HepG2 (cell line): ENCODE data around the gene ALOX12. TPM values are rescaled to one million over a fixed set of nuclear protein-coding genes. Genes with fewer than 3 reads are reported as not detected.

ENCODE experiments used
- ATAC-seq: fragments of 200-7000 bp; cut with Tn5 transposase; 3 replicates; pipeline ENCODE4 v1.9.1; 2020; ENCODE audit warnings: mild to moderate bottlenecking, moderate library complexity
- BruUV-seq: library from RNA; stranded (reverse); fragments of 400-500 nt; replicated peaks from 2 replicates; lab custom pipeline; 2021; lab: Mats Ljungman, UMichigan
- CTCF ChIA-PET: fragments of 300-600 bp; formaldehyde crosslinking; extraction: SDS; loops from one replicate; lab custom pipeline; 2021; ENCODE audit warnings: low total read pairs, inconsistent platforms, low intra/inter-chr PET ratio; lab: Yijun Ruan, JAX
- POLR2A ChIA-PET: fragments of 350-600 bp; sonication (Branson Sonifier 250); formaldehyde crosslinking; loops from one replicate; lab custom pipeline; 2020; ENCODE audit warnings: antibody characterized with exemption, inconsistent platforms; lab: Yijun Ruan, JAX
- DNase-seq: peaks from one replicate; pipeline ENCODE4 v3.0.0-alpha.2; 2015; ENCODE audit warnings: low spot score
- FAIRE-seq: peaks from 3 replicates; lab custom pipeline; 2011; peaks lifted over from hg19 to GRCh38; lab: Jason Lieb, UNC
- H2AFZ ChIP-seq: one replicate; pipeline ENCODE4 v1.6.1; 2011; ENCODE audit warnings: low read length, inconsistent platforms
- H3K27ac ChIP-seq: fragments of 300-600 bp; 3 replicates; pipeline ENCODE4 v1.8.0; 2011; ENCODE audit warnings: mixed run types, mild to moderate bottlenecking, mixed read lengths, low read length, inconsistent platforms; ENCODE audit not compliant: insufficient read depth; ENCODE audit errors: extremely low read length
- H3K27me3 ChIP-seq, 2 experiments: fragments of 200-600 bp in 1 of 2; 2 replicates in 1 of 2; 3 replicates in 1 of 2; pipeline versions ENCODE4 v1.6.0 to v1.8.0; 2011; ENCODE audit warnings: low read length in 2 of 2, mild to moderate bottlenecking in 2 of 2, moderate library complexity in 2 of 2, inconsistent platforms in 1 of 2; ENCODE audit not compliant: insufficient read depth in 2 of 2, control insufficient read depth in 1 of 2
- H3K36me3 ChIP-seq, 2 experiments: fragments of 200-600 bp in 1 of 2; replicated peaks in 1 of 2; 2 replicates in 1 of 2; 3 replicates in 1 of 2; pipeline versions ENCODE4 v1.5.1 to v1.8.0; 2011; ENCODE audit warnings: low read length in 2 of 2, inconsistent platforms in 1 of 2; ENCODE audit not compliant: insufficient read depth in 2 of 2, control insufficient read depth in 1 of 2
- H3K4me1 ChIP-seq: 2 replicates; pipeline ENCODE4 v1.5.1; 2012; ENCODE audit warnings: low read length, inconsistent platforms; ENCODE audit not compliant: insufficient read depth
- H3K4me2 ChIP-seq: 2 replicates; pipeline ENCODE4 v1.6.0; 2011; ENCODE audit warnings: low read depth, low read length, inconsistent platforms
- H3K4me3 ChIP-seq, 3 experiments: fragments of 200-600 bp in 1 of 3; sonication (generic), shearing (Covaris generic) in 1 of 3; replicated peaks in 1 of 3; 2 replicates each; pipeline ENCODE4 v1.5.1; 2011 to 2016; ENCODE audit warnings: low read length in 3 of 3, inconsistent platforms in 2 of 3, low read depth in 2 of 3, mild to moderate bottlenecking in 2 of 3, control low read depth in 1 of 3, mixed read lengths in 1 of 3; ENCODE audit not compliant: insufficient read depth in 1 of 3
- H3K79me2 ChIP-seq: one replicate; pipeline ENCODE4 v1.6.1; 2011; ENCODE audit warnings: low read length, inconsistent platforms; ENCODE audit not compliant: insufficient read depth
- H3K9ac ChIP-seq: 2 replicates; pipeline ENCODE4 v1.6.0; 2011; ENCODE audit warnings: mild to moderate bottlenecking, low read depth, low read length, inconsistent platforms; ENCODE audit not compliant: insufficient read depth
- H3K9me3 ChIP-seq: 2 replicates; pipeline ENCODE4 v1.5.1; 2012; ENCODE audit warnings: mild to moderate bottlenecking, low read length
- H4K20me1 ChIP-seq: 2 replicates; pipeline ENCODE4 v1.6.0; 2011; ENCODE audit warnings: inconsistent platforms, mild to moderate bottlenecking, low read length, moderate library complexity; ENCODE audit not compliant: insufficient read depth
- DDIT3 ChIP-seq: sonication (generic); formaldehyde crosslinking; IDR thresholded peaks from 2 replicates; pipeline ENCODE4 v1.4.0; 2020; ENCODE audit warnings: mild to moderate bottlenecking, missing genetic modification reagents
- GABPB1 ChIP-seq: IDR thresholded peaks from 2 replicates; pipeline ENCODE4 v1.6.1; 2016; ENCODE audit warnings: mild to moderate bottlenecking, missing genetic modification reagents, moderate library complexity, missing compliant biosample characterization
- GATAD1 ChIP-seq: IDR thresholded peaks from 2 replicates; pipeline ENCODE4 v1.6.1; 2016; ENCODE audit warnings: missing genetic modification reagents, missing compliant biosample characterization
- GTF3A ChIP-seq: sonication (generic); formaldehyde crosslinking; conservative IDR thresholded peaks from 2 replicates; pipeline ENCODE4 v1.4.0; 2020; ENCODE audit warnings: mild to moderate bottlenecking, missing genetic modification reagents
- JUN ChIP-seq: sonication (generic); formaldehyde crosslinking; IDR thresholded peaks from 2 replicates; pipeline ENCODE4 v1.4.0; 2020; ENCODE audit warnings: mild to moderate bottlenecking, missing genetic modification reagents
- KDM5B ChIP-seq: sonication (generic); formaldehyde crosslinking; IDR thresholded peaks from 2 replicates; pipeline ENCODE4 v1.4.0; 2020; ENCODE audit warnings: missing genetic modification reagents, mild to moderate bottlenecking, borderline replicate concordance
- NFIB ChIP-seq: sonication (generic); formaldehyde crosslinking; IDR thresholded peaks from 2 replicates; pipeline ENCODE4 v1.9.0; 2021; ENCODE audit warnings: missing genetic modification reagents, mild to moderate bottlenecking, borderline replicate concordance
- RFX5 ChIP-seq: IDR thresholded peaks from 2 replicates; pipeline ENCODE4 v1.6.1; 2011; ENCODE audit warnings: low read depth, low read length, improper control_type of control experiment
- RNF219 ChIP-seq: sonication (generic); formaldehyde crosslinking; IDR thresholded peaks from 2 replicates; pipeline ENCODE4 v1.5.0; 2020; ENCODE audit warnings: mild to moderate bottlenecking, missing genetic modification reagents
- ZBTB14 ChIP-seq: sonication (generic); formaldehyde crosslinking; IDR thresholded peaks from 2 replicates; pipeline ENCODE4 v1.4.0; 2020; ENCODE audit warnings: missing genetic modification reagents
- ZNF576 ChIP-seq: sonication (generic); formaldehyde crosslinking; IDR thresholded peaks from 2 replicates; pipeline ENCODE4 v1.4.0; 2020; ENCODE audit warnings: mild to moderate bottlenecking, missing genetic modification reagents
- ZNF777 ChIP-seq: sonication (generic); formaldehyde crosslinking; IDR thresholded peaks from 2 replicates; pipeline ENCODE4 v1.4.0; 2020; ENCODE audit warnings: missing genetic modification reagents
- WGBS: methylation state at CpG from one replicate; pipeline ENCODE4 v1.1.6; 2017; ENCODE audit warnings: low lambda C conversion rate; 5-methylcytosine and 5-hydroxymethylcytosine counted together
- in situ Hi-C: cut with HindIII; loops from 2 replicates; pipeline ENCODE4 v1.10.0; 2017; ENCODE audit warnings: low pct_unique_long_range_greater_than_20kb; ENCODE audit not compliant: extremely low pct_ligation_motif_present
- intact Hi-C: fragments of 100-400 bp; cut with micrococcal nuclease; formaldehyde crosslinking; loops from one replicate; pipeline ENCODE4 v1.10.0; 2022; ENCODE audit not compliant: unreplicated experiment
- polyA plus RNA-seq, 8 experiments: library from polyadenylated mRNA; depleted of rRNA in 3 of 8; stranded (reverse) in 7 of 8; unstranded in 1 of 8; fragments of >200 nt; fragmentation: Illumina TruSeq in 4 of 8; extraction: Trizol in 4 of 8; gene quantifications; 2 replicates each; pipeline versions ENCODE4 v1.2.1 to v1.2.3, GENCODE V29; 2011 to 2016; ENCODE audit warnings: low read depth in 4 of 8, missing spikeins in 1 of 8, mixed read lengths in 1 of 8; ENCODE audit not compliant: insufficient read depth in 1 of 8
- total RNA-seq, 5 experiments: library from RNA; depleted of rRNA; stranded (reverse); fragments of >200 nt; fragmentation: Illumina TruSeq; extraction: Trizol; gene quantifications; 2 replicates each; pipeline ENCODE4 v1.2.3, GENCODE V29; 2016; ENCODE audit warnings: low read depth in 1 of 5
- TF ChIP-seq, protein P1 (sequence below): IDR thresholded peaks from 2 replicates; pipeline ENCODE4 v1.6.1; 2016

The ALOX12 gene
- total and polyA plus RNA-seq, 2 of the 13 experiments (the other 11 are each of a cell fraction or from before 2014, with no cell fraction given): not detected

- TF ChIP-seq ZNF576 (CRISPR knock-in tag) (no peak), RFX5 (0 out of 2 replicates have a peak, but pooled peaks have one; percentile 27)
Observed at GRCh38 chr17:7014261-7014994, 18.6 kb downstream of the ALOX12 start (continued).

- in situ Hi-C loops (loop anchor here (10.0 kb wide), 1 partner anchor 350 kb away; no protein-coding TSS in a partner anchor), intact Hi-C loops (loop anchor here (5.0 kb wide), 1 partner anchor 363 kb away; the partner anchor contains the start of genes C17orf100 and MED31)
- 58% methylated on average over 31 of the region's 56 CpGs for WGBS
- Histone ChIP-seq H4K20me1 (no peaks in the 10 kb centered on the region), H3K27me3 (no peaks in the 10 kb centered on the region; a peak in 2 of 5 replicates), H3K4me1 (peaks cover 40% of the 10 kb centered on the region), H3K36me3 (no peaks in the 10 kb centered on the region; a peak in 1 of 5 replicates), H3K4me2 (peak overlapping the region; percentile 95), H3K9me3 (no peaks in the 10 kb centered on the region), H3K4me3 (peak overlapping the region; percentile 63 to 84 (median 83); a peak in 5 of 6 replicates), H3K9ac (peak overlapping the region; percentile 98), H3K79me2 (peaks cover 36% of the 10 kb centered on the region), H3K27ac (peak overlapping the region; percentile 98), H2AFZ (no peak overlapping the region)
- ChIA-PET POLR2A (interaction anchor here (0.8 to 2.2 kb wide), 2 partner anchors 20 to 302 kb away, joined by 6 to 7 read pairs; partner anchors contain the start of genes SLC13A5 and SLC16A13), CTCF (no interaction called here)
- DNase-seq: no peak
- no peak for FAIRE-seq
- ATAC-seq: peak; percentile 1; the same call in 1 of the 3 replicates
- no TSS peak for BruUV-seq
- TF ChIP-seq RNF219 (CRISPR knock-in tag) (no peak), JUN (CRISPR knock-in tag) (no peak), GABPB1 (CRISPR knock-in tag) (no peak), ZBTB14 (CRISPR knock-in tag) (no peak), NFIB (no peak), GATAD1 (CRISPR knock-in tag) (no peak), GTF3A (CRISPR knock-in tag) (no peak), ZNF777 (CRISPR knock-in tag) (0 out of 2 replicates have a peak, but pooled peaks have one; percentile 8), KDM5B (no peak), DDIT3 (CRISPR knock-in tag) (no peak)
- TF ChIP-seq, protein P1, sequence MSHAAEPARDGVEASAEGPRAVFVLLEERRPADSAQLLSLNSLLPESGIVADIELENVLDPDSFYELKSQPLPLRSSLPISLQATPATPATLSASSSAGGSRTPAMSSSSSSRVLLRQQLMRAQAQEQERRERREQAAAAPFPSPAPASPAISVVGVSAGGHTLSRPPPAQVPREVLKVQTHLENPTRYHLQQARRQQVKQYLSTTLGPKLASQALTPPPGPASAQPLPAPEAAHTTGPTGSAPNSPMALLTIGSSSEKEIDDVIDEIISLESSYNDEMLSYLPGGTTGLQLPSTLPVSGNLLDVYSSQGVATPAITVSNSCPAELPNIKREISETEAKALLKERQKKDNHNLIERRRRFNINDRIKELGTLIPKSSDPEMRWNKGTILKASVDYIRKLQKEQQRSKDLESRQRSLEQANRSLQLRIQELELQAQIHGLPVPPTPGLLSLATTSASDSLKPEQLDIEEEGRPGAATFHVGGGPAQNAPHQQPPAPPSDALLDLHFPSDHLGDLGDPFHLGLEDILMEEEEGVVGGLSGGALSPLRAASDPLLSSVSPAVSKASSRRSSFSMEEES (CRISPR knock-in tag): 0 out of 2 replicates have a peak, but pooled peaks have one; percentile 0
Observed at GRCh38 chr17:7014995-7015958, 19.4 kb downstream of the ALOX12 start.
